Panc1 (cell line): ENCODE measurements around the gene NTNG1. TPM values are rescaled to one million over a fixed set of nuclear protein-coding genes. Genes with fewer than 3 reads are reported as not detected.

ENCODE experiments used
- ATAC-seq: fragments of 200-7000 bp; cut with Tn5 transposase; 2 replicates; pipeline ENCODE4 v1.9.1; 2020; ENCODE audit warnings: mild to moderate bottlenecking, moderate library complexity
- BruUV-seq: library from RNA; stranded (reverse); fragments of 400-500 nt; replicated peaks from 2 replicates; lab custom pipeline; 2021; lab: Mats Ljungman, UMichigan
- CTCF ChIA-PET: fragments of 300-600 bp; sonication (Branson Sonifier 250); formaldehyde crosslinking; loops from one replicate; lab custom pipeline; 2022; ENCODE audit warnings: antibody characterized with exemption; lab: Charles Lee
- POLR2A ChIA-PET: fragments of 300-600 bp; sonication (Branson Sonifier 250); formaldehyde crosslinking; loops from one replicate; lab custom pipeline; 2022; ENCODE audit warnings: antibody characterized with exemption; lab: Charles Lee
- DNase-seq: peaks from one replicate; pipeline ENCODE4 v3.0.0-alpha.2; 2010; ENCODE audit warnings: low read depth, low spot score
- H3K27ac ChIP-seq: 2 replicates; pipeline ENCODE4 v1.5.1; 2011; ENCODE audit warnings: mild to moderate bottlenecking, low read length, inconsistent platforms
- H3K27me3 ChIP-seq: fragments of 200-500 bp; sonication (Bioruptor generic); 2 replicates; pipeline ENCODE4 v1.6.0; 2014; ENCODE audit warnings: low read length, inconsistent platforms; ENCODE audit not compliant: control insufficient read depth, insufficient read depth
- H3K36me3 ChIP-seq: fragments of 200-500 bp; sonication (Bioruptor generic); 2 replicates; pipeline ENCODE4 v1.5.1; 2014; ENCODE audit warnings: inconsistent platforms, mild to moderate bottlenecking, low read length, moderate library complexity; ENCODE audit not compliant: control insufficient read depth, insufficient read depth
- H3K4me1 ChIP-seq: 2 replicates; pipeline ENCODE4 v1.5.1; 2011; ENCODE audit warnings: inconsistent platforms, mild to moderate bottlenecking, low read length, moderate library complexity; ENCODE audit not compliant: control insufficient read depth, insufficient read depth
- H3K4me3 ChIP-seq, 2 experiments: 2 replicates each; pipeline ENCODE4 v1.5.1; 2011 to 2012; ENCODE audit warnings: low read depth in 2 of 2, low read length in 2 of 2, mild to moderate bottlenecking in 2 of 2, inconsistent platforms in 1 of 2, moderate library complexity in 1 of 2
- H3K9me3 ChIP-seq: fragments of 200-500 bp; sonication (Bioruptor generic); 2 replicates; pipeline ENCODE4 v1.5.1; 2014; ENCODE audit warnings: low read depth, mild to moderate bottlenecking, inconsistent platforms, low read length, moderate library complexity; ENCODE audit not compliant: control insufficient read depth, insufficient read depth
- POLR2AphosphoS5 ChIP-seq: IDR thresholded peaks from 2 replicates; pipeline ENCODE4 v1.6.1; 2012; ENCODE audit warnings: mild to moderate bottlenecking, low read depth, low read length, moderate library complexity
- SIN3A ChIP-seq: IDR thresholded peaks from 2 replicates; pipeline ENCODE4 v1.6.1; 2012; ENCODE audit warnings: low read depth, mild to moderate bottlenecking, low read length, moderate library complexity, borderline replicate concordance; ENCODE audit not compliant: insufficient read depth
- TCF7L2 ChIP-seq: IDR thresholded peaks from 2 replicates; pipeline ENCODE4 v1.6.1; 2011; ENCODE audit warnings: mild to moderate bottlenecking, low read depth, low read length, inconsistent platforms
- in situ Hi-C: cut with HindIII; loops from 2 replicates; pipeline ENCODE4 v1.10.0; 2016; ENCODE audit warnings: low sequenced_read_pairs, low pct_unique_long_range_greater_than_20kb
- intact Hi-C: fragments of 100-400 bp; cut with micrococcal nuclease; formaldehyde crosslinking; loops from one replicate; pipeline ENCODE4 v1.10.0; 2022; ENCODE audit not compliant: unreplicated experiment
- total RNA-seq: library from RNA; stranded (reverse); gene quantifications from one replicate; pipeline ENCODE4 v1.2.1, GENCODE V29; 2021; ENCODE audit not compliant: unreplicated experiment
- TF ChIP-seq, protein P1 (sequence below), 2 experiments: IDR thresholded peaks; 2 replicates each; pipeline ENCODE4 v1.6.1; 2011 to 2012; ENCODE audit warnings: low read depth in 2 of 2, control low read depth in 1 of 2, low read length in 1 of 2, mild to moderate bottlenecking in 1 of 2, moderate library complexity in 1 of 2; ENCODE audit not compliant: insufficient read depth in 1 of 2
- TF ChIP-seq, protein P2 (sequence below): fragments of 450-650 bp; IDR thresholded peaks from 2 replicates; pipeline ENCODE4 v1.5.1; 2017; ENCODE audit warnings: mild to moderate bottlenecking

Gene NTNG1
- total RNA-seq, 1 experiment from 2014 or later, result 0.13 TPM

GRCh38 chr1:107263291-107263915 is 122.6 kb downstream of the NTNG1 start:
- Histone ChIP-seq H3K4me1 (no peaks in the 10 kb centered on the region), H3K9me3 (no peaks in the 10 kb centered on the region), H3K27ac (no peak overlapping the region), H3K36me3 (no peaks in the 10 kb centered on the region), H3K4me3 (no peak overlapping the region), H3K27me3 (no peaks in the 10 kb centered on the region)
- TF ChIP-seq SIN3A (no peak), POLR2AphosphoS5 (no peak), TCF7L2 (no peak)
- TF ChIP-seq, protein P1, sequence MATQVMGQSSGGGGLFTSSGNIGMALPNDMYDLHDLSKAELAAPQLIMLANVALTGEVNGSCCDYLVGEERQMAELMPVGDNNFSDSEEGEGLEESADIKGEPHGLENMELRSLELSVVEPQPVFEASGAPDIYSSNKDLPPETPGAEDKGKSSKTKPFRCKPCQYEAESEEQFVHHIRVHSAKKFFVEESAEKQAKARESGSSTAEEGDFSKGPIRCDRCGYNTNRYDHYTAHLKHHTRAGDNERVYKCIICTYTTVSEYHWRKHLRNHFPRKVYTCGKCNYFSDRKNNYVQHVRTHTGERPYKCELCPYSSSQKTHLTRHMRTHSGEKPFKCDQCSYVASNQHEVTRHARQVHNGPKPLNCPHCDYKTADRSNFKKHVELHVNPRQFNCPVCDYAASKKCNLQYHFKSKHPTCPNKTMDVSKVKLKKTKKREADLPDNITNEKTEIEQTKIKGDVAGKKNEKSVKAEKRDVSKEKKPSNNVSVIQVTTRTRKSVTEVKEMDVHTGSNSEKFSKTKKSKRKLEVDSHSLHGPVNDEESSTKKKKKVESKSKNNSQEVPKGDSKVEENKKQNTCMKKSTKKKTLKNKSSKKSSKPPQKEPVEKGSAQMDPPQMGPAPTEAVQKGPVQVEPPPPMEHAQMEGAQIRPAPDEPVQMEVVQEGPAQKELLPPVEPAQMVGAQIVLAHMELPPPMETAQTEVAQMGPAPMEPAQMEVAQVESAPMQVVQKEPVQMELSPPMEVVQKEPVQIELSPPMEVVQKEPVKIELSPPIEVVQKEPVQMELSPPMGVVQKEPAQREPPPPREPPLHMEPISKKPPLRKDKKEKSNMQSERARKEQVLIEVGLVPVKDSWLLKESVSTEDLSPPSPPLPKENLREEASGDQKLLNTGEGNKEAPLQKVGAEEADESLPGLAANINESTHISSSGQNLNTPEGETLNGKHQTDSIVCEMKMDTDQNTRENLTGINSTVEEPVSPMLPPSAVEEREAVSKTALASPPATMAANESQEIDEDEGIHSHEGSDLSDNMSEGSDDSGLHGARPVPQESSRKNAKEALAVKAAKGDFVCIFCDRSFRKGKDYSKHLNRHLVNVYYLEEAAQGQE (IDR thresholded peaks at IDR 0.05; ENCODE audit: insufficient read depth in 1 of 2, low read depth in 2 of 2, low read length in 1 of 2), result no peak
- TF ChIP-seq, protein P2, sequence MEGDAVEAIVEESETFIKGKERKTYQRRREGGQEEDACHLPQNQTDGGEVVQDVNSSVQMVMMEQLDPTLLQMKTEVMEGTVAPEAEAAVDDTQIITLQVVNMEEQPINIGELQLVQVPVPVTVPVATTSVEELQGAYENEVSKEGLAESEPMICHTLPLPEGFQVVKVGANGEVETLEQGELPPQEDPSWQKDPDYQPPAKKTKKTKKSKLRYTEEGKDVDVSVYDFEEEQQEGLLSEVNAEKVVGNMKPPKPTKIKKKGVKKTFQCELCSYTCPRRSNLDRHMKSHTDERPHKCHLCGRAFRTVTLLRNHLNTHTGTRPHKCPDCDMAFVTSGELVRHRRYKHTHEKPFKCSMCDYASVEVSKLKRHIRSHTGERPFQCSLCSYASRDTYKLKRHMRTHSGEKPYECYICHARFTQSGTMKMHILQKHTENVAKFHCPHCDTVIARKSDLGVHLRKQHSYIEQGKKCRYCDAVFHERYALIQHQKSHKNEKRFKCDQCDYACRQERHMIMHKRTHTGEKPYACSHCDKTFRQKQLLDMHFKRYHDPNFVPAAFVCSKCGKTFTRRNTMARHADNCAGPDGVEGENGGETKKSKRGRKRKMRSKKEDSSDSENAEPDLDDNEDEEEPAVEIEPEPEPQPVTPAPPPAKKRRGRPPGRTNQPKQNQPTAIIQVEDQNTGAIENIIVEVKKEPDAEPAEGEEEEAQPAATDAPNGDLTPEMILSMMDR, result no peak
- in situ Hi-C loops, result no loop called here
- ATAC-seq, result no peak
- CTCF ChIA-PET, result no interaction called here
- POLR2A ChIA-PET, result no interaction called here
- no TSS peak for BruUV-seq
- no peak for DNase-seq
- intact Hi-C loops, result no loop called here

DNA sequence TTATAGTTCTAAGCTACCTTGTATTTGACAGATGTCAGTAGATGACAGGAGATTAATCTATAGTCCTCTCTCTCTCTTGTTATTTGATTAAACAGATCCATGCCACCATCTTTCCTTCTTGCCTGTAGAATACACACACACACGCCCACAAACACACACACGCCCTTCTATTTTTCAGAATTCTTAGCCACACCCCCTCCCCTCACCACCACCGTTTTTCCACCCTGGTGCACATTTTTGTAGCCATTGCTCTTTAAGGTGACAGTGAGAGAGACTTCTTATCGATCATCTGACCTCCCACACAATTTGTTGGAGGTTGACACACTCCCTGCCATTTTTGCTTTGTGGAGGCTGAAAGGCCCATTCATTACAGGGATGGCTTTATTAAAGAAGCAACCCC is 123.2 kb downstream of the NTNG1 start:
- ChIA-PET CTCF (no interaction called here), POLR2A (no interaction called here)
- no peak for ATAC-seq
- Histone ChIP-seq H3K9me3 (no peaks in the 10 kb centered on the region), H3K27ac (no peak overlapping the region), H3K36me3 (no peaks in the 10 kb centered on the region), H3K4me1 (no peaks in the 10 kb centered on the region), H3K27me3 (no peaks in the 10 kb centered on the region), H3K4me3 (no peak overlapping the region)
- no peak for TF ChIP-seq TCF7L2
- TF ChIP-seq, protein P2, result no peak
- no peak for TF ChIP-seq POLR2AphosphoS5
- TF ChIP-seq, protein P1 (IDR thresholded peaks at IDR 0.05; ENCODE audit: insufficient read depth in 1 of 2, low read depth in 2 of 2, low read length in 1 of 2), result no peak
- intact Hi-C loops, result no loop called here
- in situ Hi-C loops, result no loop called here
- BruUV-seq, result no TSS peak
- no peak for DNase-seq
